ENCODE data around the gene DHRS9. TPM values are rescaled to one million over a fixed set of nuclear protein-coding genes. Genes with fewer than 3 reads are reported as not detected.
A peak's percentile ranks its signal among the peaks of the same experiment; 100 is the strongest.
"Not testable (repeated sequence)": the region's sequence is repeated elsewhere in the genome, so short reads cannot be mapped to it uniquely, and the experiment has no call there.

The DHRS9 gene
- polyA plus RNA-seq, 6 donors from 2014 or later = 1.3 to 2.0 TPM; not detected in 4

DNA sequence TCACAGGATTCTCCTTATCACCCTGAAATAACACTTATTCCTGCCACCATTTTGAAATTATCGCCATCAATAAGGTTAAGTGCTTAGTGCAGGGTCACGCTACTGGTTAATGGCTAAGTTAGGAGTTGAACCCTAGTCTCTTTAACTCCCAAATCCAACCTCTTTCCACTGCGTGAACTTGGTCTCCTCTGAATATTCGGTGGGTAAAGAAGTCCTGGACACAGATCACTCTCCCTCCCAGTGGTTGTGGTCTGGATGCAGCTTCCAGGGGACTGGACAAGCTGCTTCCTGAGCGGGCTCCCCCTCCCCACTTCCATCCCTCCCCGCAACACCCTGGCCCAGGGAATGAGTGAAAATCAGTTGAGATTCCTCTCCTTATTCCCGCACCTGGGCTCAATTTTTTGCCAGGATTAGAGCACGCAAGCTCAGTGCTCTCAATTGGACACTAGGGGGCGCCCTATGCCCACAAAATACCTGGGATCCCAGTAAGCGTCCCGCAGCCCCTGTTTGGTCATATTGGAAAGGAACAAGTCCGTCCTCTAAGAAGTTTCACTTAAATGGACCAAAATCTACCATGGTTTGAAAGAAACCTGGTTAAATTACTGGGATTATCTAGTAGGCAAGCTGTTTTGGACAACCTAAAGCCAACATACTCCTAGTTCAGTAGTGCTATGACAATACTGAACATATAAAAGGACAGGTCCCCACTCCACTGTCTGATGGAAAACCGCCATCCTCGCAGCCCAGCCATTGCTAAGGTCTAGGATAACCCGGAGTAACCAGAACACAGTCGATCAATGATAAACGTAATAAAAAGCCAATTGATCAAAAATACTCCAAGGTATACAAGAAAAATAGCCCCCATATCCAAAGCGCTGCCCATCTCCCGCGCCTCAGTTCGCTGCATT, 40.4 kb downstream of the DHRS9 start:
- peaks cover 5 to 29% (median 27%) of the 10 kb centered on the region in 3 donors for H3K4me1 Mint-ChIP-seq
- no peaks in the 10 kb centered on the region for H3K9me3 Mint-ChIP-seq
- peak; percentile 51 to 57 for ATAC-seq (ENCODE audit: low read depth in 2 of 2)

DNA sequence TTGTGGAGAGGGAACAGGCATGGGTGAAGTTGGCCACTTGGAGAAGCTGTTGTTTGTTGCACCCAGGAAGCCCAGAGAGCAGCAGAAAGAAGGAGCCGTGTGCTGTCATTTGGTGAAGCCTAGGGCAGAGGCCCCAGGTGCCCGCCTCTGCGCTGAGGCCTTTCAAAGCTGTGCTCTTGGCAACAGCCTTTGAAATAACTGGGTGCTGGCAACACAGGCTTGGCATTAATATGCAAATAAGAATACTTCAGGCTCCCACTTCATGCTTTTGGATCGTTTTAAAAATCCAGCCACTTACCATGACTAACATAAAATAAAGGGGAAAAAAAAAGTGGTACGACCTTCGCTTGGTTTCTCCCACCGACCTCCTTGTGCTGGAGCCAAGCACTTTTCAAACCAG, 41.1 kb downstream of the DHRS9 start:
- peaks cover 5 to 29% (median 27%) of the 10 kb centered on the region in 3 donors for H3K4me1 Mint-ChIP-seq
- no peak for ATAC-seq (ENCODE audit: low read depth in 2 of 2)
- no peak for DNase-seq
- H3K36me3 Mint-ChIP-seq = no peaks in the 10 kb centered on the region
- no peaks in the 10 kb centered on the region for H3K9me3 Mint-ChIP-seq
- H3K27me3 Mint-ChIP-seq = peaks cover 0 to 22% (median 19%) of the 10 kb centered on the region in 3 donors
- H3K27ac Mint-ChIP-seq = no peak overlapping the region
- H3K4me3 Mint-ChIP-seq = no peak overlapping the region

More for the DNA sequence above, 40.4 kb downstream of the DHRS9 start:
- Mint-ChIP-seq H3K27ac (no peak overlapping the region), H3K4me3 (no peak overlapping the region), H3K27me3 (peaks cover 0 to 22% (median 19%) of the 10 kb centered on the region in 3 donors), H3K36me3 (no peaks in the 10 kb centered on the region)
- DNase-seq = peak; percentile 49

DNA sequence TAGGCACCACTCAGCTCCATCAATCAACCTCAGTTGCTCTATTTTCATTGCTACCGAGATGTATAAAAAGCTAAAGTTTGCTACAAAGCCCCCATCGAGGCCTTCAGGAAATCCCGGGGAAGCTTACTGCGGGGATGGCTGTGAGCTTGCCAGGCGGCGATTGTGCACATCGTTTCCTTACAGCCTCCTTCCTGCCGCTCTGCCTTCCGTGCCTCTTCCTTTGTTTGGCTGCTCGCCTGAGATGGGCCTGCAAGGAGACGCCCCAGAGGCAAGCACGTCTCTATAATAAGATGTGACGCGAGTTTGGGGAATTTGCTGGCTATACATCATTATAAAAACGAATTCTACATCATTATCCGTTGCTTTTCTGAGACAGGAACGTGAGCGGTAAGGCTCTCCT, 41.6 kb downstream of the DHRS9 start:
- DNase-seq = no peak
- Mint-ChIP-seq H3K27ac (peak overlapping the region in 1 of 6 donors; percentile 65), H3K36me3 (no peaks in the 10 kb centered on the region), H3K27me3 (peaks cover 0 to 22% (median 19%) of the 10 kb centered on the region in 3 donors), H3K9me3 (no peaks in the 10 kb centered on the region), H3K4me1 (peaks cover 5 to 29% (median 27%) of the 10 kb centered on the region in 3 donors), H3K4me3 (no peak overlapping the region)
- no peak for ATAC-seq (ENCODE audit: low read depth in 2 of 2)

GRCh38 chr2:169112841-169113240, 43.5 kb downstream of the DHRS9 start:
- Mint-ChIP-seq H3K9me3 (no peaks in the 10 kb centered on the region), H3K36me3 (no peaks in the 10 kb centered on the region), H3K4me1 (peaks cover 0 to 15% (median 11%) of the 10 kb centered on the region in 3 donors), H3K27me3 (peaks cover 15 to 29% (median 26%) of the 10 kb centered on the region in 3 donors), H3K27ac (peak overlapping the region in 2 of 6 donors; percentile 2 to 29), H3K4me3 (no peak overlapping the region)
- ATAC-seq (ENCODE audit: low read depth in 2 of 2) (no peak), DNase-seq (no peak)

- Mint-ChIP-seq H3K4me1 (peaks cover 0 to 6% (median 5%) of the 10 kb centered on the region in 3 donors), H3K36me3 (no peaks in the 10 kb centered on the region), H3K27ac (no peak overlapping the region), H3K4me3 (no peak overlapping the region), H3K27me3 (peaks cover 15 to 33% (median 24%) of the 10 kb centered on the region in 3 donors), H3K9me3 (no peaks in the 10 kb centered on the region)
- ATAC-seq (ENCODE audit: low read depth in 2 of 2) = no peak
- no peak for DNase-seq
Observed at GRCh38 chr2:169114056-169114455, 44.7 kb downstream of the DHRS9 start.

DNA sequence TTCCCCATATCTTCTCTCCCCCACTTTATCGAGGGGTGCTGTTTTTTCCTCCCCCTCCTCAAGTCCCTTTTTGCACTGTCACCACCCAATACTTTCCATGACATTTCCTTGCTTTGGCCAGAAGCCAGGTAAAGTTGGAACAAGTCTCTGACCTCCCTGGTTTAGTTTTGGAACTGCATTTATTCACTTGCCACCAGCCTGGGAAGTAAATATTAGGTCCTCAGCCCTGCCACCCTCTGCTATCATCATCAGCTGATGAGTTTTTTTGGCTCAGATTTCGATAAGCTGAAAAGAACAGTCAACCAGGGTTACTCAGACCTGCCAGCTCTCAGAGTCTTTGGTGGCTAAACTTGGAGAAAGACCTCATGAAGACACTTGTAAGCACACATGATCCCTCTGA, 47.0 kb downstream of the DHRS9 start:
- DNase-seq (no peak), ATAC-seq (ENCODE audit: low read depth in 2 of 2) (no peak)
- peak overlapping the region in 1 of 8 donors; percentile 4 for H3K4me3 Mint-ChIP-seq
- H3K9me3 Mint-ChIP-seq = peaks cover 0 to 2% (median 0%) of the 10 kb centered on the region in 7 donors
- no peaks in the 10 kb centered on the region for H3K4me1 Mint-ChIP-seq
- H3K27me3 Mint-ChIP-seq = peaks cover 15 to 28% (median 21%) of the 10 kb centered on the region in 3 donors
- peak overlapping the region in 1 of 6 donors; percentile 42 for H3K27ac Mint-ChIP-seq
- H3K36me3 Mint-ChIP-seq = no peaks in the 10 kb centered on the region

GRCh38 chr2:169116993-169117392, 47.6 kb downstream of the DHRS9 start:
- Mint-ChIP-seq H3K36me3 (no peaks in the 10 kb centered on the region), H3K4me3 (no peak overlapping the region), H3K27ac (no peak overlapping the region), H3K27me3 (peaks cover 15 to 34% (median 21%) of the 10 kb centered on the region in 3 donors), H3K9me3 (peaks cover 0 to 7% (median 3%) of the 10 kb centered on the region in 7 donors), H3K4me1 (no peaks in the 10 kb centered on the region)
- no peak for DNase-seq
- ATAC-seq (ENCODE audit: low read depth in 2 of 2) = no peak

- Mint-ChIP-seq H3K27me3 (peaks cover 12 to 41% (median 20%) of the 10 kb centered on the region in 3 donors), H3K4me1 (no peaks in the 10 kb centered on the region), H3K9me3 (peaks cover 0 to 7% (median 3%) of the 10 kb centered on the region in 7 donors), H3K4me3 (no peak overlapping the region), H3K36me3 (no peaks in the 10 kb centered on the region), H3K27ac (no peak overlapping the region)
- ATAC-seq (ENCODE audit: low read depth in 2 of 2) (no peak), DNase-seq (no peak)
Observed at GRCh38 chr2:169118060-169118459, 48.7 kb downstream of the DHRS9 start.

- DNase-seq (no peak), ATAC-seq (ENCODE audit: low read depth in 2 of 2) (no peak)
- Mint-ChIP-seq H3K36me3 (no peaks in the 10 kb centered on the region), H3K27me3 (peaks cover 17 to 50% (median 21%) of the 10 kb centered on the region in 3 donors), H3K4me3 (peak overlapping the region in 1 of 8 donors; percentile 2), H3K27ac (peak overlapping the region in 1 of 6 donors; percentile 14), H3K4me1 (no peaks in the 10 kb centered on the region), H3K9me3 (peaks cover 0 to 7% (median 3%) of the 10 kb centered on the region in 7 donors)
Observed at GRCh38 chr2:169119123-169119760, 49.9 kb downstream of the DHRS9 start.

- Mint-ChIP-seq H3K27me3 (peaks cover 17 to 50% (median 21%) of the 10 kb centered on the region in 3 donors), H3K9me3 (peaks cover 0 to 7% (median 3%) of the 10 kb centered on the region in 7 donors), H3K27ac (no peak overlapping the region), H3K36me3 (no peaks in the 10 kb centered on the region), H3K4me1 (no peaks in the 10 kb centered on the region), H3K4me3 (no peak overlapping the region)
- DNase-seq (no peak), ATAC-seq (ENCODE audit: low read depth in 2 of 2) (no peak)
Observed at GRCh38 chr2:169119851-169120250, 50.5 kb downstream of the DHRS9 start.

- Mint-ChIP-seq H3K4me3 (no peak overlapping the region), H3K27me3 (no peaks in the 10 kb centered on the region), H3K27ac (no peak overlapping the region), H3K9me3 (no peaks in the 10 kb centered on the region), H3K36me3 (no peaks in the 10 kb centered on the region), H3K4me1 (no peaks in the 10 kb centered on the region)
- ATAC-seq (ENCODE audit: low read depth in 2 of 2) = no peak
- no peak for DNase-seq
Observed at GRCh38 chr2:169129703-169130243, 60.4 kb downstream of the DHRS9 start.

DNA sequence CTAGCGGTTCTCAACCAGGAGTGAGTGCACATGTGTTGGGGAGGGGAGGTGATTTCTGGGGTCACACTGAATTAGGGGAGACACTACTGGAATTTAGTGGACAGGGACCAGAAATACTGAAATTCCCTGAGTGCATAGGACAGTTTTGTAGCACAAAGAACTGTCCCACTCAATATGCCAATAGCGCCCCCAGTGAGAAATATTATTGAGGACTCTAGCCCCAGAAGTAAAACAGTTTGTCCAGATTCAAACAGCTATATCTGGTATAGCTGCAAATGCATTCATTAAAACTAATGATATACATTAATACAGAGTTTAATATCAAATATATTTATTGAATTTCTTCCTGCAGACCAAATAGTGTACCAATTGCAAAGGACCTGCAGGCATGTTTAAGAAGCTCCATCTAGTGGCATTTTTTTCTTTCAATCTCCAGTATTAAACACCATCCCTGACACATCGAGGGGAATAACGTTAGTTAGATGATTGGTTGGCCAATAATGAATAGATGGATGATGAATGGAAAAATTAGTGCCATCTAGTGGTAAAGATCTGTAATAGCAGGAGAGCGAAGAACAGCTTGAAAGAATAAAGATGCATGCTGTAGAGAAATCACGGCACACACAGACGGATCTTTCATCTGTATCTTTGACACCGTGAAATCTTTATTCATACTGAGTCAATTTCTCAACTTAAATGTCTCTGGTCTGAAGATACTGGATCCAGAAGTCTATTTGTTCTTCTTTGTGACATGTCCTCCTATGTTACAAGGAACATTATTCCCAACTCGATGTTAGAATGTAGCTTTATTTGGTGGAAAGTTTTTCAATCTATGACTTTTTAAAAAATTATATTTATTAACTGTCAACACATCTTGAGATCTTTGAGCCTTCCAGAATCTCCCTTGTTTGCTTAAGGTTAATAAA, 62.5 kb downstream of the DHRS9 start:
- H3K27ac Mint-ChIP-seq = no peak overlapping the region
- peak; percentile 75 to 79 for ATAC-seq (ENCODE audit: low read depth in 2 of 2)
- no peaks in the 10 kb centered on the region for H3K36me3 Mint-ChIP-seq
- no peak overlapping the region for H3K4me3 Mint-ChIP-seq
- H3K27me3 Mint-ChIP-seq = no peaks in the 10 kb centered on the region
- peak; percentile 25 for DNase-seq
- H3K9me3 Mint-ChIP-seq = no peaks in the 10 kb centered on the region
- H3K4me1 Mint-ChIP-seq = no peaks in the 10 kb centered on the region

- H3K9me3 Mint-ChIP-seq; H3K27me3 Mint-ChIP-seq; H3K4me3 Mint-ChIP-seq; DNase-seq; H3K27ac Mint-ChIP-seq; H3K36me3 Mint-ChIP-seq; H3K4me1 Mint-ChIP-seq; ATAC-seq (ENCODE audit: low read depth in 2 of 2): not testable (repeated sequence)
Observed at GRCh38 chr2:169134272-169134671, 64.9 kb downstream of the DHRS9 start.
